GM19193 (cell line): ENCODE measurements around the gene MISP.

Source experiments
- POLR2A ChIP-seq: IDR thresholded peaks from 4 replicates; pipeline ENCODE4 v1.6.1; 2011; ENCODE audit not compliant: insufficient read depth, insufficient read length; ENCODE audit errors: extremely low read depth

MISP gene

DNA sequence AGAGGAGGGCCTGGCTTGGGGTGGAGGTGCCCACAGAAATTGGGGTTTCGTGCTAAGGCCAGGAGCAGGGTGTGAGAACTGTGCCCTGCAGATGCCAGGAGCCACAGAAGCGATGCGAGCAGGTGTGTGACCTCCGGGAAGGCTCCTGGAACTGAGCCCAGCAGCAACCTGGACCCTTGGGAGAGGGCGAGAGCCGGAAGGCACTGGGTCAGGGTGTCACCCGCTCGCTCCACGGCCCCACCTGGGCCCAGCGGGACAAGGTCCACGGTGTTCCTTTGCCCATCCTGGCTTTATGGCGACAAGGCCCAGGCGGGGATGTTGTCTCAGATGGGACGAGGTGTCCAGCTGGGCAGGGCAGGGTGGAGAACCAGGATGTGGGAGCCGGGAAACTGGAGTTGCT, 4.2 kb downstream of the MISP start:
- TF ChIP-seq POLR2A: no peak

DNA sequence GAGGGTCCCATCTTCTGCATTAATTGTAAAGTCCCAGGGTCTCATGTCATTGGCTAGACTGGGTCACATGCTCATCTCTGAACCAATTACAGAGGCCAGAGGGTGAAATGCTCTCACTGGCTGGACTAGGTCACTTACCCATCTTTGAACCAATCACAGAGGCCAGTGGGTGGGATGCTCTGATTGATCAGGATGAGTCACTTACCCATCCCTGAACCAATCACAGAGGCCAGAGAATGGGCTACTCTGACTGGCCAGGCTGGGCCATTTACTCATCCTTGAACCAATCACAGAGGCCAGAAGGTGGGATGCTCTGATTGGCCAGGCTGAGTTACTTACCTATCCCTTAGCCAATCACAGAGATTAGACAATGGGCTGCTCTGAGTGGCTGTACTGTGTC, 5.3 kb downstream of the MISP start:
- TF ChIP-seq POLR2A: no peak

DNA sequence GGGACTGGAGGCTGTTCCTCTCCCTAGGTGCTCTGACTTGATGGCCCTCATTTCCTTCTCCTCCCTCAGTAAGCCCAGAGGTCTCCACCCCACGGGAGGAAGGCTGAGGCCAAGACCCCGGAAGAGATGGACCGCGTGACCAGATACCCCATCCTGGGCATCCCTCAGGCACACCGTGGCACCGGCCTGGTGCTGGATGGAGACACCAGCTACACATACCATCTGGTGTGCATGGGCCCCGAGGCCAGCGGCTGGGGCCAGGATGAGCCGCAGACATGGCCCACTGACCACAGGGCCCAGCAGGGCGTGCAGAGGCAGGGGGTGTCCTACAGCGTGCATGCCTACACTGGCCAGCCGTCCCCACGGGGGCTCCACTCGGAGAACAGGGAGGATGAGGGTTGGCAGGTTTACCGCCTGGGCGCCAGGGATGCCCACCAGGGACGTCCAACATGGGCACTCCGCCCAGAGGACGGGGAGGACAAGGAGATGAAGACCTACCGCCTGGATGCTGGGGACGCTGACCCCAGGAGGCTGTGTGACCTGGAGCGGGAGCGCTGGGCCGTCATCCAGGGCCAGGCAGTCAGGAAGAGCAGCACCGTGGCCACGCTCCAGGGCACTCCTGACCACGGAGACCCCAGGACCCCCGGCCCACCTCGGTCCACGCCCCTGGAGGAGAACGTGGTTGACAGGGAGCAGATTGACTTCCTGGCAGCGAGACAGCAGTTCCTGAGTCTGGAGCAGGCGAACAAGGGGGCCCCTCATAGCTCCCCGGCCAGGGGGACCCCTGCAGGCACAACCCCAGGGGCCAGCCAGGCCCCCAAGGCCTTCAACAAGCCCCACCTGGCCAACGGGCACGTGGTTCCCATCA, 6.1 kb downstream of the MISP start:
- no peak for TF ChIP-seq POLR2A

DNA sequence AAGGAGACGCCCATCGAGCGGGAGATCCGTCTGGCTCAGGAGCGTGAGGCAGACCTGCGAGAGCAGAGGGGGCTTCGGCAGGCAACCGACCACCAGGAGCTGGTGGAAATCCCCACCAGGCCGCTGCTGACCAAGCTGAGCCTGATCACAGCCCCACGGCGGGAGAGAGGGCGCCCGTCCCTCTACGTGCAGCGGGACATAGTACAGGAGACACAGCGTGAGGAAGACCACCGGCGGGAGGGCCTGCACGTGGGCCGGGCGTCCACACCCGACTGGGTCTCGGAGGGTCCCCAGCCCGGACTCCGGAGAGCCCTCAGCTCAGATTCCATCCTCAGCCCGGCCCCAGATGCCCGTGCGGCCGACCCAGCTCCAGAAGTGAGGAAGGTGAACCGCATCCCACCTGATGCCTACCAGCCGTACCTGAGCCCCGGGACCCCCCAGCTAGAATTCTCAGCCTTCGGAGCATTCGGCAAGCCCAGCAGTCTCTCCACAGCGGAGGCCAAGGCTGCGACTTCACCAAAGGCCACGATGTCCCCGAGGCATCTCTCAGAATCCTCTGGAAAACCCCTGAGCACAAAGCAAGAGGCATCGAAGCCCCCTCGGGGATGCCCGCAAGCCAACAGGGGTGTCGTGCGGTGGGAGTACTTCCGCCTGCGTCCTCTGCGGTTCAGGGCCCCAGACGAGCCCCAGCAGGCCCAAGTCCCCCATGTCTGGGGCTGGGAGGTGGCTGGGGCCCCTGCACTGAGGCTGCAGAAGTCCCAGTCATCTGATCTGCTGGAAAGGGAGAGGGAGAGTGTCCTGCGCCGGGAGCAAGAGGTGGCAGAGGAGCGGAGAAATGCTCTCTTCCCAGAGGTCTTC, 7.1 kb downstream of the MISP start:
- TF ChIP-seq POLR2A: no peak

DNA sequence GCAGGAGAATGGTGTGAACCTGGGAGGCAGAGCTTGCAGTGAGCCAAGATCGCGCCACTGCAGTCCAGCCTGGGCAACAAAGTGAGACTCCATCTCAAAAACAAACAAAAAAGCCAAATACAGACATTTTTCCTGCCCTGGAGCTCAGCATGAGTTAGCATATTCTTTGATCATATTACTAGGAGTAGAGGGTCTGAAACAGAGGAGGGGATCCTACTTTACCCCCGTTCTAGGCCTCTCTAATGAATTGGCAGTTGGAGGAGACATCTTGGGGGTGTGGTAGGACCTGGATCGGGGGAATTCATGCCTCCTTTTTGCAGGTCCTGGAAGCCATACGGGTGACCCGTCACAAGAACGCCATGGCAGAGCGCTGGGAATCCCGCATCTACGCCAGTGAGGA, 12.3 kb downstream of the MISP start:
- no peak for TF ChIP-seq POLR2A

DNA sequence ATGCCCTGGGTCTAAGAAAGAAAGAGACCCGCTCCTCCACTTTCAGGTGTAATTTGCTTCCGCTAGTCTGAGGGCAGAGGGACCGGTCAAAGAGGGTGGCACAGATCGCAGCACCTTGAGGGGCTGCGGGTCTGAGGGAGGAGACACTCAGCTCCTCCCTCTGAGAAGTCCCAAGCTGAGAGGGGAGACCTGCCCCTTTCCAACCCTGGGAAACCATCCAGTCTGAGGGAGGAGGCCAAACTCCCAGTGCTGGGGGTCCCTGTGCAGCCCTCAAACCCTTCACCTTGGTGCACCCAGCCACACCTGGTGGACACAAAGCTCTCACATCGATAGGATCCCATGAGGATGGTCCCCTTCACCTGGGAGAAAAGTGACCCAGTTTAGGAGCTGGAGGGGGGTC, 13.0 kb downstream of the MISP start:
- TF ChIP-seq POLR2A: no peak

DNA sequence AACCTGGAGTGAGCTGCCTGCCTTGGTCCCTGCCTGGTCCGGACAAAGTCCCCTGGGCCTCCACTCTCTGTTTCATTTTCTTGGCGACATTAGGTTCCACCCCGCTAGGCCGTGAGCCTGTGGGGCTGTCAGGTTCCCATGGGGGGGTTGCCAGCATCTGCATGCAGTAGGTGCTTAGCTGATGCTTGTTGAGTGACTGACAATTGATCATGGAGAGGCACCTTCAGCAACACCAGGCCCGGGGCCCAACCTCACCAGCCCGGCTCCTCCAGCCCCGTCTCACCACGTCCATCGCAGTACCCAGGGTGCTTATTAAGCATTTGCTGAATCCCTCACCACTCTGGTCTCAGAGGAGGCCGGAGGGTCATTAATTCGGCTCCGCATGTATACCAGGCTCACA, 13.4 kb downstream of the MISP start:
- no peak for TF ChIP-seq POLR2A

DNA sequence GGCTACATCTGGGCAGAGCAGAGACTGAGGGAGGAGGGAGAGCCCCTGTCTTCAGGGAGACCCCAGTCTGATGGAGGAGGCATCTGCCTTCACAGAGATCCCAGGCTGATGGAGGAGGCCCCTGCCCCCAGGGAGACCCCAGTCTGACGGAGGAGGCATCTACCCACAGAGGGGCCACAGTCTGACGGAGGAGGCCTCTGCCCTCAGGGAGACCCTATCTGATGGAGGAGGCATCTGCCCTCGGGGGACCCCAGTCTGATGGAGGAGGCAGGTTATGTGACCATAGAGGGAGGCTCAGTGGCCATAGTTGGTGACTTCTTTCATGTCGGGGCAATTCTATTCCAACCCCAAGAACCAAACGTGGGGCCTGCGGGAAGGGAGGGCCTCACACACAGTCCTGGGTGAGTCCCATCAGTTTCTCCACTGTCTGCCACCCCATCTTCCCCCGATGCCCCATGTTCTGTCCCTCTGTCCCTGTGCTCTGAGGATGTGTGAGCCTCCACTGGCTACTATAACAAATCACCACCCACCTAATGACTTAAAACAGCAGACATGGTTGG, 14.3 kb downstream of the MISP start:
- TF ChIP-seq POLR2A: no peak

DNA sequence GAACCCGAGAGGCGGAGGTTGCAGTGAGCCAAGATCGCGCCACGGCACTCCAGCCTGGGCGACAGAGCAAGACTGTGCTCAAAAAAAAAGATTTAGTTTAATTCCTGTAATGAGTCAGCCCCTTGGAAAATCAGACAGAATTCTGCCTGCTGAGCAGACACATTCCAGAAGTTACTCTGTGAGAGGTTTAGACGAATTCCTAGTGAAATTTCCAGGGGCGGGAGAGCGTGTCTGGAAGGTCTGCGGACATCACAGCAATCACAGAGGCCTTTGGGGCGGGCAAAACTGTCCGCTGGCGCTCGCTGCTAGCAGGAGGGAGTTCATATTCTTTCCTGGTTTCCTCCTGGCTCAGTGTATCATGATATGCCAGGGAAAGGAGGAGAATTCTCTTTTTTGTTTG, 17.5 kb downstream of the MISP start:
- TF ChIP-seq POLR2A: no peak

DNA sequence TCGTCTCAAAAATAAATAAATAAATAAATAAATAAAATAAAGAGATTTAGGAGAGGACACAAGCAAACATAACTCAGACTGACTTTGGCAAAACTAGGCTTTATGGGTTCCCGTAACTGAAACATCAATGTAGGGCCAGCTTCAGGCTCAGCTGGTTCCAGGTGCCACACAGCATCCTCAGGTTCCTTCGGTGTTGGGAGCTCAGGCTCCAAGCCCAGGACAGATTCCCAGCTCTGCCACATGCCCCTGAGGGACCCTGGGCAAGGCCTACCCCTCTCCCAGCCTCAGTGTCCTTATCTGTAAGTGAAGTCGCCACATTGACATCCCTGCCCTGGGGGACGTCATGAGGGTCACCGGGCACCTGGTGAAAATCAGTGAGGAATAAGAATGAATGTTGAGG, 18.7 kb downstream of the MISP start:
- TF ChIP-seq POLR2A: no peak

DNA sequence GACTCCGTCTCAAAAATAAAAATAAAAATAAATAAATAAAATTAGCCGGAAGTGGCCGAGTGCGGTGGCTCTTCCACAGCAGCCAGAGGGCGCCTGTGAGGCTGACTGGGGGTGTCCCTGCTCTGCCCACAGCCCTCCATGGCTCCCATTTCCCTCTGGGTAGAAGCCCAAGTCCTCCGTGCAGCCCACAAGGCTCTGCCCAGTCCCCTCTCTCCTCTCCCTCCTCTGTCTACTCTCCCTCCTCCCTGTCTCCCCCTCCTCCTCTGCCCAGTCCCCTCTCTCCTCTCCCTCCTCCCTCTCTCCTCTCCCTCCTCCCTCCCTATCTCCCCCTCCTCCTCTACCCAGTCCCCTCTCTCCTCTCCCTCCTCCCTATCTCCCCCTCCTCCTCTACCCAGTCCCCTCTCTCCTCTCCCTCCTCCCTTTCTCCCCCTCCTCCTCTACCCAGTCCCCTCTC, 20.4 kb downstream of the MISP start:
- no peak for TF ChIP-seq POLR2A

DNA sequence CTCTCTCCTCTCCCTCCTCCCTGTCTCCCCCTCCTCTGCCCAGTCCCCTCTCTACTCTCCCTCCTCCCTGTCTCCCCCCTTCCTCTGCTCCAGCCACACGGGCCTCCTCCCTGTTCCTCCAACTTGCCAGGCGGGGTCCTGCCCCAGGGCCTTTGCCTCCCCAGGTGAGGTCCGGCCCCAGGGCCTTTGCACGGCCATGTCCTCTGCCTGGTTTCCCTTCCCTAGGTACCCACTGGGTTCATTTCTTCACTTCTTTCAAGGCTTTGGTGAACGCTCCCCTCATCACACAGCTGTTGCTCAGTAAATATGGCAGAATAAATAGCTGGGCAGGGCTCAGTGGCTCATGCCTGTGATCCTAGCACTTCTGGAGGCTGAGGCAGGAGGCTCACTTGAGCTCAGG, 21.2 kb downstream of the MISP start:
- no peak for TF ChIP-seq POLR2A

DNA sequence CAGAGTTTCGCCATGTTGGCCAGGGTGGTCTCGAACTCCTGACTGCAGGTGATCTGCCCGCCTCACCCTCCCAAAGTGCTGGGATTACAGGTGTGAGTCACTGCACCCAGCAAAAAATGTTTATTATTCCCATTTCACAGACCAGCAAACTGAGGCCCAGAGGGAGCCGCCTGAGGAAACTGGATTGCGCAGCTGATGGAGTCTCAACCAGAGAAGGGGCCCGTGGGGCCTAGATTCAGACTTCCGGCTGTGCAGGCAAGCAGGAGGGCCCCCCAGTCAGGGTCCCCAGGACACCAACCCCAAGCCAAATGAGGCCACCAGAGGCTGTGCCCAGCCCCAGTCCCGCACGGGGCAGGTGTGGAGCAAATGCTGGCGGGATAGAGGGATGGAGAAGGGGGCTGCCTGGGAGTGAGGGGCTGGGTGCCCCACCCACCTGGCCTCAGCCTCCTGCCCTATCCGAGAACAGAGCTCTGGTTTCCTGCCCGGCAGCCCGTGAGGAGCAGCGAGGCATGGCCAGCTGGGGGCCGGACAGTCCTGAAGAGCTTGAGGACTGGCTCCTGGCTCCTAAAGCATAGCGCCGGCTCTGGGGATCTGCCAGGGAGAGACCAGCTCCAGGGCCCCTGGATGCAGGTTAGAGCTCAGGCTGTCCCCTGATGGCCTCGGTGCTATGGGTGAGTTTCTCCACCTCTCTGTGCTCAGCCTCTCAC, 22.0 kb downstream of the MISP start:
- TF ChIP-seq POLR2A: no peak

DNA sequence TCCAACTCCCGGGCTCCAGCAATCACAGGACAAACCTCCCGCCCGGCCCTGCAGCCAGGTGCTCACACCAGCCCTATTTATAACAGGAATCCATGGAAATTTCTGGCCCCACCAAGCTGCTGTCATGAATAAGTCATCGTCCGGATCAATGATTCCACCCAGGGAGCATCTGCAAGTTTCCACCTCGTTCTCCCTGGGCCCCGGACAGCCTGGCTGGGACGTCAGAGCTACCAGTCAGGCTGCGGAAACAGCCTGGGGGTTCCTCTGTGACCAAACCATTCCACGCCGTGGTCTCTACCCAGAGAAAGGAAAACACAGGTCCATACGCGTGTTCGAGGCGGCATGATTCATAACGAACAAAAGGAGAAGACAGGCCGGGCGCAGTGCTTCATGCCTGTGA, 25.6 kb downstream of the MISP start:
- TF ChIP-seq POLR2A: no peak
